NCI-H1930 (cell line): ENCODE measurements around the gene PRSS22.

Experiments used
- DNase-seq, 2 experiments: peaks; one replicate each; lab custom pipeline; 2025; lab: John Stamatoyannopoulos, UW

The PRSS22 gene

GRCh38 chr16:2816751-2817339 lies 41.1 kb downstream of the PRSS22 start, which contains the start of gene PRSS21:
TSS of gene PRSS21 (plus strand) at chr16:2817237. CDS start at chr16:2817269, 32 bp downstream.
- DNase-seq, result peak; percentile 27 to 76

- DNase-seq, result no peak
These were observed 42.6 kb downstream of the PRSS22 start for GRCh38 chr16:2815299-2815771.

- no peak for DNase-seq
These were observed 43.2 kb downstream of the PRSS22 start for GRCh38 chr16:2814551-2815298.

GRCh38 chr16:2813771-2814221 lies 44.2 kb downstream of the PRSS22 start:
- no peak for DNase-seq

GRCh38 chr16:2811703-2812471 lies 46.1 kb downstream of the PRSS22 start:
- DNase-seq, result no peak

GRCh38 chr16:2810651-2811050 lies 47.3 kb downstream of the PRSS22 start:
- DNase-seq, result no peak

GRCh38 chr16:2809149-2809760 lies 48.7 kb downstream of the PRSS22 start:
- no peak for DNase-seq

- no peak for DNase-seq
These were observed 49.8 kb downstream of the PRSS22 start for GRCh38 chr16:2808181-2808580.

GRCh38 chr16:2806286-2806685 lies 51.7 kb downstream of the PRSS22 start:
- no peak for DNase-seq

- DNase-seq, result no peak
These were observed 53.2 kb downstream of the PRSS22 start for GRCh38 chr16:2804728-2805127.

GRCh38 chr16:2803545-2804195 lies 54.3 kb downstream of the PRSS22 start:
- no peak for DNase-seq
